ENCODE data around the gene EXT2. TPM values are rescaled to one million over a fixed set of nuclear protein-coding genes. Genes with fewer than 3 reads are reported as not detected.

The EXT2 gene
- polyA plus RNA-seq, 1 donor from 2014 or later = 77.5 TPM

DNA sequence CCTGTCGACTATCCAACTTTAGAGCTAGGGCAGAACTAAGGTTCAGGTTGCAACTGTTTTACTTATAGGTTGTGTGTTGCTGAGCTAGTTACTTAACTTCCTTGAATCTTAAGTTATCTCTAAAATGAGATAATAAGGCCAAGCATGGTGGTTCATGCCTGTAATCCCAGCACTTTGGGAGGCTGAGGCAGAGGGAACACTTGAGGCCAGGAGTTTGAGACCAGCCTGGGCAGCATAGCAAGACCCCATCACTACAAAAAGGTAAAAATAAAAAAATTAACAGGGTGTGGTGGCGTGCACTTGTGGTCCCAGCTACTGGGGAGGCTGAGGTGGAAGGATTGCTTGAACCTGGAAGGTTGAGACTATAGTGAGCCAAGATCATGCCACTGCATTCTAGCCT lies 27.3 kb upstream of the EXT2 start:
- H3K9me2 ChIP-seq (ENCODE audit: insufficient read depth, low read length) = no peaks in the 10 kb centered on the region
- no peaks in the 10 kb centered on the region for H3K79me2 ChIP-seq (replicated peaks; ENCODE audit: insufficient read depth, low read length)
- no peak overlapping the region for H3K4me3 ChIP-seq (ENCODE audit: low read length)
- no peak overlapping the region for H3K27ac ChIP-seq (ENCODE audit: low read length)
- H3F3A ChIP-seq (ENCODE audit: insufficient read depth, low read length, poor library complexity, severe bottlenecking) = no peaks in the 10 kb centered on the region
- no peak for TF ChIP-seq EP300 (conservative IDR thresholded peaks at IDR 0.05; ENCODE audit: poor library complexity, severe bottlenecking)
- TF ChIP-seq MXI1 (conservative IDR thresholded peaks at IDR 0.05; ENCODE audit: poor library complexity, severe bottlenecking) = no peak
- TF ChIP-seq SMC3 (conservative IDR thresholded peaks at IDR 0.05; ENCODE audit: poor library complexity) = no peak
- TF ChIP-seq, protein P1, sequence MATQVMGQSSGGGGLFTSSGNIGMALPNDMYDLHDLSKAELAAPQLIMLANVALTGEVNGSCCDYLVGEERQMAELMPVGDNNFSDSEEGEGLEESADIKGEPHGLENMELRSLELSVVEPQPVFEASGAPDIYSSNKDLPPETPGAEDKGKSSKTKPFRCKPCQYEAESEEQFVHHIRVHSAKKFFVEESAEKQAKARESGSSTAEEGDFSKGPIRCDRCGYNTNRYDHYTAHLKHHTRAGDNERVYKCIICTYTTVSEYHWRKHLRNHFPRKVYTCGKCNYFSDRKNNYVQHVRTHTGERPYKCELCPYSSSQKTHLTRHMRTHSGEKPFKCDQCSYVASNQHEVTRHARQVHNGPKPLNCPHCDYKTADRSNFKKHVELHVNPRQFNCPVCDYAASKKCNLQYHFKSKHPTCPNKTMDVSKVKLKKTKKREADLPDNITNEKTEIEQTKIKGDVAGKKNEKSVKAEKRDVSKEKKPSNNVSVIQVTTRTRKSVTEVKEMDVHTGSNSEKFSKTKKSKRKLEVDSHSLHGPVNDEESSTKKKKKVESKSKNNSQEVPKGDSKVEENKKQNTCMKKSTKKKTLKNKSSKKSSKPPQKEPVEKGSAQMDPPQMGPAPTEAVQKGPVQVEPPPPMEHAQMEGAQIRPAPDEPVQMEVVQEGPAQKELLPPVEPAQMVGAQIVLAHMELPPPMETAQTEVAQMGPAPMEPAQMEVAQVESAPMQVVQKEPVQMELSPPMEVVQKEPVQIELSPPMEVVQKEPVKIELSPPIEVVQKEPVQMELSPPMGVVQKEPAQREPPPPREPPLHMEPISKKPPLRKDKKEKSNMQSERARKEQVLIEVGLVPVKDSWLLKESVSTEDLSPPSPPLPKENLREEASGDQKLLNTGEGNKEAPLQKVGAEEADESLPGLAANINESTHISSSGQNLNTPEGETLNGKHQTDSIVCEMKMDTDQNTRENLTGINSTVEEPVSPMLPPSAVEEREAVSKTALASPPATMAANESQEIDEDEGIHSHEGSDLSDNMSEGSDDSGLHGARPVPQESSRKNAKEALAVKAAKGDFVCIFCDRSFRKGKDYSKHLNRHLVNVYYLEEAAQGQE (IDR thresholded peaks at IDR 0.05; ENCODE audit: borderline replicate concordance) = no peak
- TF ChIP-seq TAF1 (IDR thresholded peaks at IDR 0.05; ENCODE audit: low read depth) = no peak
- no peak for TF ChIP-seq EZH2 (IDR thresholded peaks at IDR 0.05; ENCODE audit: borderline replicate concordance, insufficient read depth, low read length, poor library complexity, severe bottlenecking)
- TF ChIP-seq, protein P2, sequence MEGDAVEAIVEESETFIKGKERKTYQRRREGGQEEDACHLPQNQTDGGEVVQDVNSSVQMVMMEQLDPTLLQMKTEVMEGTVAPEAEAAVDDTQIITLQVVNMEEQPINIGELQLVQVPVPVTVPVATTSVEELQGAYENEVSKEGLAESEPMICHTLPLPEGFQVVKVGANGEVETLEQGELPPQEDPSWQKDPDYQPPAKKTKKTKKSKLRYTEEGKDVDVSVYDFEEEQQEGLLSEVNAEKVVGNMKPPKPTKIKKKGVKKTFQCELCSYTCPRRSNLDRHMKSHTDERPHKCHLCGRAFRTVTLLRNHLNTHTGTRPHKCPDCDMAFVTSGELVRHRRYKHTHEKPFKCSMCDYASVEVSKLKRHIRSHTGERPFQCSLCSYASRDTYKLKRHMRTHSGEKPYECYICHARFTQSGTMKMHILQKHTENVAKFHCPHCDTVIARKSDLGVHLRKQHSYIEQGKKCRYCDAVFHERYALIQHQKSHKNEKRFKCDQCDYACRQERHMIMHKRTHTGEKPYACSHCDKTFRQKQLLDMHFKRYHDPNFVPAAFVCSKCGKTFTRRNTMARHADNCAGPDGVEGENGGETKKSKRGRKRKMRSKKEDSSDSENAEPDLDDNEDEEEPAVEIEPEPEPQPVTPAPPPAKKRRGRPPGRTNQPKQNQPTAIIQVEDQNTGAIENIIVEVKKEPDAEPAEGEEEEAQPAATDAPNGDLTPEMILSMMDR (IDR thresholded peaks at IDR 0.05; ENCODE audit: poor library complexity, severe bottlenecking) = no peak
- no peak for TF ChIP-seq POLR2AphosphoS5 (IDR thresholded peaks at IDR 0.05)
- TF ChIP-seq RAD21 (conservative IDR thresholded peaks at IDR 0.05) = no peak
- H3K27me3 ChIP-seq (ENCODE audit: insufficient read depth, low read depth, low read length) = peaks cover 13% of the 10 kb centered on the region
- H3K9ac ChIP-seq (ENCODE audit: low read length) = no peak overlapping the region
- no peak overlapping the region for H3K4me2 ChIP-seq (ENCODE audit: low read length)
- no peaks in the 10 kb centered on the region for H4K20me1 ChIP-seq (ENCODE audit: insufficient read depth)
- no peaks in the 10 kb centered on the region for H3K9me3 ChIP-seq (ENCODE audit: low read length)
- H2AFZ ChIP-seq (ENCODE audit: low read depth, low read length) = no peak overlapping the region
- H3K36me3 ChIP-seq (ENCODE audit: insufficient read depth, low read length) = no peaks in the 10 kb centered on the region

DNA sequence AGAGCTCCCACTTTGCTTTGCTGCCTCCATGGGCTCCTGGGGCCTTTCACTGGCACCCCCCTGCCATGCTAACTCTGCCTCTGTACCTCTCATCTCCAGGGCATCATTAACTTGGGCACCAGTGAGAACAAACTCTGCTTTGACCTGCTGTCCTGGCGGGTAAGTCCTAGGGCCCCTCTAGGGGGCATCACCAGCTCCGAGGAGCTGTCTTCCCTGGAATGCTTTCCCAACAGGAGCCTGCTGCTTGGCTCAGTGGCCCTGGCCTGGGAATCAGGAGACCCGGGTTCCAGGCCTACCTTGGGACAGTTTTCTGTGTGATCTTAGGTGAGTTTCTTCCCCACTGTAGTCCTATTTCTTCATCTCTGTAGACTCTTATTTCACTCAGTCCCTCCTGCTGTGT lies 24.3 kb upstream of the EXT2 start:
- H3K4me3 ChIP-seq (ENCODE audit: low read length) = no peak overlapping the region
- H3K9me3 ChIP-seq (ENCODE audit: low read length) = no peaks in the 10 kb centered on the region
- H3K4me2 ChIP-seq (ENCODE audit: low read length) = no peak overlapping the region
- H3K36me3 ChIP-seq (ENCODE audit: insufficient read depth, low read length) = no peaks in the 10 kb centered on the region
- no peaks in the 10 kb centered on the region for H3K9me2 ChIP-seq (ENCODE audit: insufficient read depth, low read length)
- TF ChIP-seq EP300 (conservative IDR thresholded peaks at IDR 0.05; ENCODE audit: poor library complexity, severe bottlenecking) (no peak), RAD21 (conservative IDR thresholded peaks at IDR 0.05) (no peak), SMC3 (conservative IDR thresholded peaks at IDR 0.05; ENCODE audit: poor library complexity) (no peak), MXI1 (conservative IDR thresholded peaks at IDR 0.05; ENCODE audit: poor library complexity, severe bottlenecking) (no peak), POLR2AphosphoS5 (IDR thresholded peaks at IDR 0.05) (no peak), EZH2 (IDR thresholded peaks at IDR 0.05; ENCODE audit: borderline replicate concordance, insufficient read depth, low read length, poor library complexity, severe bottlenecking) (no peak), TAF1 (IDR thresholded peaks at IDR 0.05; ENCODE audit: low read depth) (no peak)
- TF ChIP-seq, protein P1 (IDR thresholded peaks at IDR 0.05; ENCODE audit: borderline replicate concordance) = no peak
- TF ChIP-seq, protein P2 (IDR thresholded peaks at IDR 0.05; ENCODE audit: poor library complexity, severe bottlenecking) = no peak
- H2AFZ ChIP-seq (ENCODE audit: low read depth, low read length) = no peak overlapping the region
- H3K9ac ChIP-seq (ENCODE audit: low read length) = no peak overlapping the region
- no peaks in the 10 kb centered on the region for H3F3A ChIP-seq (ENCODE audit: insufficient read depth, low read length, poor library complexity, severe bottlenecking)
- no peak overlapping the region for H3K27ac ChIP-seq (ENCODE audit: low read length)
- H3K79me2 ChIP-seq (replicated peaks; ENCODE audit: insufficient read depth, low read length) = no peaks in the 10 kb centered on the region
- no peaks in the 10 kb centered on the region for H4K20me1 ChIP-seq (ENCODE audit: insufficient read depth)
- H3K27me3 ChIP-seq (ENCODE audit: insufficient read depth, low read depth, low read length) = peaks cover 5% of the 10 kb centered on the region

Measured in neural cell (in vitro differentiated cells).